Dermis lymphatic vessel endothelial cell (primary cell): ENCODE data around the gene GTF2H1. TPM values are rescaled to one million over a fixed set of nuclear protein-coding genes. Genes with fewer than 3 reads are reported as not detected.

Experiments used
- total RNA-seq: library from RNA; depleted of rRNA; stranded (reverse); fragments of >200 nt; gene quantifications from 2 replicates; pipeline ENCODE4 v1.2.1, GENCODE V29; 2014

GTF2H1 gene
- total RNA-seq: 50.9 and 71.1 TPM in 2 replicates

GRCh38 chr11:18321969-18322711 is at the start of gene GTF2H1, which contains the start of gene HPS5:
Gene GTF2H1 (plus strand): TSS chr11:18322567. CDS start chr11:18333075, 10,508 bp downstream.
Gene HPS5 (minus strand): TSS chr11:18322140. CDS start chr11:18317858, 4,282 bp downstream.

GRCh38 chr11:18394275-18394927 is 72.0 kb downstream of the GTF2H1 start, which contains the start of gene LDHA:
Gene LDHA (plus strand): TSS chr11:18394563. CDS start chr11:18396843, 2,280 bp downstream.

Other genes with a start within 250 kb of the GTF2H1 start
- gene SAAL1, start 216.5 kb upstream of the GTF2H1 start, total RNA-seq: 11.4 and 16.5 TPM in 2 replicates
- 0.33 and 0.52 TPM in 2 replicates for gene MRGPRX3, start 190.0 kb upstream of the GTF2H1 start, total RNA-seq
- gene MRGPRX4, start 149.7 kb upstream of the GTF2H1 start, total RNA-seq: 0.69 and 0.87 TPM in 2 replicates
- not detected in 2 replicates for gene SAA4, start 85.8 kb upstream of the GTF2H1 start, total RNA-seq
- gene SAA2, start 73.9 kb upstream of the GTF2H1 start, total RNA-seq: not detected in 2 replicates
- gene SAA1, start 56.3 kb upstream of the GTF2H1 start, total RNA-seq: not detected in 2 replicates
- gene HPS5, start 427 bp upstream of the GTF2H1 start, total RNA-seq: 18.5 and 27.5 TPM in 2 replicates
- 171 and 184 TPM in 2 replicates for gene LDHA, start 72.0 kb downstream of the GTF2H1 start, total RNA-seq
- gene LDHC, start 89.8 kb downstream of the GTF2H1 start, total RNA-seq: not detected in 2 replicates
- gene LDHAL6A, start 133.3 kb downstream of the GTF2H1 start, total RNA-seq: not detected in 2 replicates
- 68.8 and 69.8 TPM in 2 replicates for gene TSG101, start 204.4 kb downstream of the GTF2H1 start, total RNA-seq